ENCODE results near the gene LINGO3. TPM values are rescaled to one million over a fixed set of nuclear protein-coding genes. Genes with fewer than 3 reads are reported as not detected.

LINGO3 gene
- total RNA-seq, 1 experiment from 2014 or later = not detected

DNA sequence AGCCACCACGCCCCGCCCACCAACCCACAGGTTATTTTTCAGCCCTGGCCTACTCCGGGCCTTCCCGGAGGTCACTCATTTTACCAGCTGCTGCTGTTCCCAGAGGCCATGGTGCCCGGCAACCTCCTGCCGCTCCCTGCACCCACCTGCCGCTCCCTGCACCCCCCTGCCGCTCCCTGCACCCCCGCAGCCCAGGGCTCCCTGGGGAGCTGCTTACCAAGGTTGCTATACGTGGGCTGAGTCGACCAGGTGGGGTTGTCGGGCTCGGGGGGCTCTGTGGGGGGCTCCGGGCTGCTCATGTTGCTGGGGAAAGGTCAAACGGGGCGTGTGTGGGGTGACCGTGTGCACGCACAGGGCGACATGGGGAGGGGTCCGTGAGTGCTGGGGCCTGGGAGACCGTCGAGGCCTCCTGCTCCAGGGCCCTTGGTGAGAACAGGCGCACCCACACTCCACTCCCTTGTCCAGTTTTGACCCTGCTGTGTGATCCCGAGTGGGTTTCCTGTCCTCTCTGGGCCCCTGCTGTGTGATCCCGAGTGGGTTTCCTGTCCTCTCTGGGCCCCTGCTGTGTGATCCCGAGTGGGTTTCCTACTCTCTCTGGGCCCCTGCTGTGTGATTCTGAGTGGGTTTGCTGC, 27.2 kb downstream of the LINGO3 start:
- TF ChIP-seq, protein P1, sequence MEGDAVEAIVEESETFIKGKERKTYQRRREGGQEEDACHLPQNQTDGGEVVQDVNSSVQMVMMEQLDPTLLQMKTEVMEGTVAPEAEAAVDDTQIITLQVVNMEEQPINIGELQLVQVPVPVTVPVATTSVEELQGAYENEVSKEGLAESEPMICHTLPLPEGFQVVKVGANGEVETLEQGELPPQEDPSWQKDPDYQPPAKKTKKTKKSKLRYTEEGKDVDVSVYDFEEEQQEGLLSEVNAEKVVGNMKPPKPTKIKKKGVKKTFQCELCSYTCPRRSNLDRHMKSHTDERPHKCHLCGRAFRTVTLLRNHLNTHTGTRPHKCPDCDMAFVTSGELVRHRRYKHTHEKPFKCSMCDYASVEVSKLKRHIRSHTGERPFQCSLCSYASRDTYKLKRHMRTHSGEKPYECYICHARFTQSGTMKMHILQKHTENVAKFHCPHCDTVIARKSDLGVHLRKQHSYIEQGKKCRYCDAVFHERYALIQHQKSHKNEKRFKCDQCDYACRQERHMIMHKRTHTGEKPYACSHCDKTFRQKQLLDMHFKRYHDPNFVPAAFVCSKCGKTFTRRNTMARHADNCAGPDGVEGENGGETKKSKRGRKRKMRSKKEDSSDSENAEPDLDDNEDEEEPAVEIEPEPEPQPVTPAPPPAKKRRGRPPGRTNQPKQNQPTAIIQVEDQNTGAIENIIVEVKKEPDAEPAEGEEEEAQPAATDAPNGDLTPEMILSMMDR (IDR thresholded peaks at IDR 0.05; ENCODE audit: unreplicated experiment) = no peak
- Mint-ChIP-seq H3K9me3 (ENCODE audit: low read depth, unreplicated experiment) (no peaks in the 10 kb centered on the region), H3K36me3 (ENCODE audit: insufficient read depth, unreplicated experiment) (peaks cover 17% of the 10 kb centered on the region), H3K4me3 (ENCODE audit: low read depth, unreplicated experiment) (no peak overlapping the region), H3K4me1 (ENCODE audit: low read depth, unreplicated experiment) (no peaks in the 10 kb centered on the region), H3K27ac (ENCODE audit: unreplicated experiment) (no peak overlapping the region), H3K27me3 (ENCODE audit: unreplicated experiment) (no peaks in the 10 kb centered on the region)
- CTCF ChIA-PET = no interaction called here
- intact Hi-C loops (cut with micrococcal nuclease; ENCODE audit: unreplicated experiment) = no loop called here
- BruUV-seq (replicated peaks) = no TSS peak
- no peak for DNase-seq

DNA sequence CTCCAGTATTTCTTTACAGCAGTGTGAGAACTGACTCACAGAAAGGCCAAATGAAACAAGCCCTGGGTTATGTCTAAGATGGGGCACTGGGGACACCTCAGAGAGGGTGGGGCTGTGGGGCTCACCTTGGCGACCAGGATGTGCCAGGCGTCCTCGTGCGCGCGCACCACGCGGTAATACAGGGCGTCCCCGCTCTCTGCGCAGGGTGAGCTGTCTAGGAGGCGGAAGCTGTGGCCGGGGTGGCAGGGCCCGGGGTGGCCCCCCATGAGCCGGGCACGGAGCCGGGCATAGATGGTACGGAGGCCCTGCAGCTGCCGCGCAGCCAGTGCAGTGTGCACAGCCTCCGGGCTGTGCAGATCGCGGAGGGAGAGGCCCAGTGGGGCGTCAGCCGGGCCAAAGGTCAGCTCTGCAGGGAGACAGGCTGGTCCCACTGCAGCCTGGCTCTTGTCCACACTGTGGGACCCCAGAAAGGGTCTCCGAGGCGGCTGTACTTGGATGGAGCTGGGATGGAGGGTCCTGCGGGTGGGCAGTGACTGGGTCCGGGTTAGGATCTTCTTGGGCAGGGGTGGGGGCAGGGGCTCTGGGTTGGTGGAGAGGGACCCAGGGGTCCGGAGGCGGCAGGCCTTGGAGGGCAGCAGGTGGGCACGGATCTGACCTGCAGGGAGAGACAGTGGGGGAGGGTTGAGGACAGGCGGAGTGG, 29.3 kb downstream of the LINGO3 start:
- H3K9me3 Mint-ChIP-seq (ENCODE audit: low read depth, unreplicated experiment) = no peaks in the 10 kb centered on the region
- H3K36me3 Mint-ChIP-seq (ENCODE audit: insufficient read depth, unreplicated experiment) = peaks cover 35% of the 10 kb centered on the region
- BruUV-seq (replicated peaks) = no TSS peak
- no peak overlapping the region for H3K4me3 Mint-ChIP-seq (ENCODE audit: low read depth, unreplicated experiment)
- no peaks in the 10 kb centered on the region for H3K27me3 Mint-ChIP-seq (ENCODE audit: unreplicated experiment)
- TF ChIP-seq, protein P1 (IDR thresholded peaks at IDR 0.05; ENCODE audit: unreplicated experiment) = no peak
- no peak for DNase-seq
- no peak overlapping the region for H3K27ac Mint-ChIP-seq (ENCODE audit: unreplicated experiment)
- CTCF ChIA-PET = no interaction called here
- H3K4me1 Mint-ChIP-seq (ENCODE audit: low read depth, unreplicated experiment) = peaks cover 8% of the 10 kb centered on the region
- intact Hi-C loops (cut with micrococcal nuclease; ENCODE audit: unreplicated experiment) = no loop called here

DNA sequence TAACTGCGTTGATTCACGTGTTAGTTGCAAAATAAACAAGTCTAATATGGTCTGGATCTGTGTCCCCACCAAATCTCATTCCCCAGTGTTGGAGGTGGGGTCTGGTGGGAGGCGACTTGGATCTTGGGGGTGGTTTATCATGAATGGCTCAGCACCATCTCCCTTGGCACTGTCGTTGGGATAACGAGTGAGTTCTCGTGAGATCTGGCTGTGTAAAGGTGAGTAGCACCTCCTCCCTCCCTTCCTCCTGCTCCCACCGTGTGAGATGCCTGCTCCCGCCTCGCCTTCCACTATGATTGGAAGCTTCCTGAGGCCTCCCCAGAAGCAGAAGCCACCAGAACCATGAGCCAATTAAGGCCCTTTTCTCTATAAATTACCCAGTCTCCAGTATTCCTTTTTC, 30.8 kb downstream of the LINGO3 start:
- Mint-ChIP-seq H3K9me3 (ENCODE audit: low read depth, unreplicated experiment) (no peaks in the 10 kb centered on the region), H3K27me3 (ENCODE audit: unreplicated experiment) (no peaks in the 10 kb centered on the region), H3K4me3 (ENCODE audit: low read depth, unreplicated experiment) (no peak overlapping the region), H3K27ac (ENCODE audit: unreplicated experiment) (no peak overlapping the region), H3K36me3 (ENCODE audit: insufficient read depth, unreplicated experiment) (peaks cover 49% of the 10 kb centered on the region), H3K4me1 (ENCODE audit: low read depth, unreplicated experiment) (peaks cover 10% of the 10 kb centered on the region)
- BruUV-seq (replicated peaks) = no TSS peak
- DNase-seq = no peak
- TF ChIP-seq, protein P1 (IDR thresholded peaks at IDR 0.05; ENCODE audit: unreplicated experiment) = no peak
- CTCF ChIA-PET = no interaction called here
- intact Hi-C loops (cut with micrococcal nuclease; ENCODE audit: unreplicated experiment) = no loop called here

DNA sequence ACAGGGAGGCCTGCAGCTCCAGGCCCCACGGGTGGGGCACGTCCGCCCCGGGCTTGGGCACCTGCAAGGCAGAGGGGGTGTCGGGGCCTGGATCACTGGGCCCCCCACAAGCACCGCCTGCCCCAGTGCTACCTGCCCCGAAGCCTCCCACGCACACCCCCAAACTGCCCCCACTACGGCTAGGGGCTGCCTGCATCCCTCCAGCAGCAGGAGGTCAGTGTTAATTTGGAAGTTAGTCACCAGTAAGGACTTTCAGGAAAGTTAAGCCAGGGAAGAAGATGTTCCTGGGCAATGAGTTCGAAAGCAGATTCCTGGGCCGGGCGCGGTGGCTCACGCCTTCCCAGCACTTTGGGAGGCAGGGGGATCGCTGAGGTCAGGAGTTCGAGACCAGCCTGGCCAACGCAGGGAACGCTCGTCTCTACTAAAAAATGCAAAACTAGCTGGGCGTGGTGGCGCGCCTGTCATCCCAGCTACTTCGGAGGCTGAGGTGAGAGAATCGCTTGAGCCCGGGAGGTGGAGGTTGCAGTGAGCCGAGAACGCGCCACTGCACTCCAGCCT, 31.4 kb downstream of the LINGO3 start:
- TF ChIP-seq, protein P1 (IDR thresholded peaks at IDR 0.05; ENCODE audit: unreplicated experiment) = no peak
- Mint-ChIP-seq H3K9me3 (ENCODE audit: low read depth, unreplicated experiment) (no peaks in the 10 kb centered on the region), H3K36me3 (ENCODE audit: insufficient read depth, unreplicated experiment) (peaks cover 56% of the 10 kb centered on the region), H3K27me3 (ENCODE audit: unreplicated experiment) (no peaks in the 10 kb centered on the region), H3K27ac (ENCODE audit: unreplicated experiment) (no peak overlapping the region), H3K4me3 (ENCODE audit: low read depth, unreplicated experiment) (no peak overlapping the region), H3K4me1 (ENCODE audit: low read depth, unreplicated experiment) (peaks cover 16% of the 10 kb centered on the region)
- intact Hi-C loops (cut with micrococcal nuclease; ENCODE audit: unreplicated experiment) = no loop called here
- CTCF ChIA-PET = no interaction called here
- DNase-seq = no peak
- no TSS peak for BruUV-seq (replicated peaks)

Measured in Calu3 (cell line).